A673 (cell line): ENCODE measurements around the gene ITGA1. TPM values are rescaled to one million over a fixed set of nuclear protein-coding genes. Genes with fewer than 3 reads are reported as not detected.

ENCODE experiments used
- BruUV-seq: library from RNA; stranded (reverse); fragments of 400-500 nt; replicated peaks from 2 replicates; lab custom pipeline; 2021; lab: Mats Ljungman, UMichigan
- CTCF ChIA-PET: fragments of 300-600 bp; sonication (Branson Sonifier 250); formaldehyde crosslinking; loops from one replicate; lab custom pipeline; 2022; ENCODE audit warnings: antibody characterized with exemption; lab: Charles Lee
- POLR2A ChIA-PET: fragments of 300-600 bp; sonication (Branson Sonifier 250); formaldehyde crosslinking; loops from one replicate; lab custom pipeline; 2022; ENCODE audit warnings: antibody characterized with exemption; ENCODE audit not compliant: low non-redundant PET; lab: Charles Lee
- DNase-seq: peaks from one replicate; pipeline ENCODE4 v3.0.0-alpha.2; 2015; ENCODE audit warnings: low spot score
- H3K27ac ChIP-seq: fragments of 200-600 bp; sonication (generic); 2 replicates; pipeline ENCODE4 v1.5.1; 2016; ENCODE audit warnings: mixed run types, low read depth, mild to moderate bottlenecking, mixed read lengths, antibody characterized with exemption, low read length; ENCODE audit not compliant: poor library complexity, severe bottlenecking
- H3K27me3 ChIP-seq: fragments of 200-600 bp; sonication (generic); replicated peaks from 2 replicates; pipeline ENCODE4 v1.6.1; 2017; ENCODE audit warnings: mixed run types, low read depth, mild to moderate bottlenecking, mixed read lengths, antibody characterized with exemption, low read length; ENCODE audit not compliant: insufficient read depth, poor library complexity
- H3K36me3 ChIP-seq: fragments of 200-600 bp; sonication (generic); 2 replicates; pipeline ENCODE4 v1.6.1; 2016; ENCODE audit warnings: mixed run types, mild to moderate bottlenecking, mixed read lengths, antibody characterized with exemption, low read length; ENCODE audit not compliant: insufficient read depth, poor library complexity, severe bottlenecking
- H3K4me1 ChIP-seq: fragments of 200-600 bp; sonication (generic); 2 replicates; pipeline ENCODE4 v1.6.1; 2017; ENCODE audit warnings: mixed run types, mild to moderate bottlenecking, mixed read lengths, antibody characterized with exemption, low read length; ENCODE audit not compliant: insufficient read depth, poor library complexity, severe bottlenecking
- H3K4me3 ChIP-seq: fragments of 200-600 bp; sonication (generic); 2 replicates; pipeline ENCODE4 v1.5.1; 2016; ENCODE audit warnings: low read depth, mixed run types, mild to moderate bottlenecking, mixed read lengths, low read length; ENCODE audit not compliant: poor library complexity, severe bottlenecking
- H3K9me3 ChIP-seq: fragments of 200-600 bp; sonication (generic); 2 replicates; pipeline ENCODE4 v1.6.1; 2016; ENCODE audit warnings: mixed run types, low read depth, mild to moderate bottlenecking, mixed read lengths, antibody characterized with exemption, low read length; ENCODE audit not compliant: poor library complexity, severe bottlenecking
- EZH2 ChIP-seq: fragments of 200-600 bp; sonication (generic); IDR thresholded peaks from 2 replicates; pipeline ENCODE4 v1.6.1; 2017; ENCODE audit warnings: borderline replicate concordance, low read depth, mild to moderate bottlenecking, mixed read lengths, antibody characterized with exemption, low read length; ENCODE audit not compliant: poor library complexity, severe bottlenecking
- intact Hi-C: fragments of 100-400 bp; cut with micrococcal nuclease; formaldehyde crosslinking; loops from one replicate; pipeline ENCODE4 v1.10.0; 2022; ENCODE audit not compliant: unreplicated experiment
- total RNA-seq: library from RNA; stranded (reverse); gene quantifications from 2 replicates; pipeline ENCODE4 v1.2.3, GENCODE V29; 2021
- TF ChIP-seq, protein P1 (sequence below): fragments of 300-800, 200-600 bp; sonication (generic); conservative IDR thresholded peaks from 2 replicates; pipeline ENCODE4 v1.5.1; 2017; ENCODE audit warnings: low read depth, mild to moderate bottlenecking, antibody characterized with exemption, low read length, moderate library complexity, mixed read lengths

The ITGA1 gene
- total RNA-seq, 1 experiment from 2014 or later = 8.1 TPM

- TF ChIP-seq, protein P1, sequence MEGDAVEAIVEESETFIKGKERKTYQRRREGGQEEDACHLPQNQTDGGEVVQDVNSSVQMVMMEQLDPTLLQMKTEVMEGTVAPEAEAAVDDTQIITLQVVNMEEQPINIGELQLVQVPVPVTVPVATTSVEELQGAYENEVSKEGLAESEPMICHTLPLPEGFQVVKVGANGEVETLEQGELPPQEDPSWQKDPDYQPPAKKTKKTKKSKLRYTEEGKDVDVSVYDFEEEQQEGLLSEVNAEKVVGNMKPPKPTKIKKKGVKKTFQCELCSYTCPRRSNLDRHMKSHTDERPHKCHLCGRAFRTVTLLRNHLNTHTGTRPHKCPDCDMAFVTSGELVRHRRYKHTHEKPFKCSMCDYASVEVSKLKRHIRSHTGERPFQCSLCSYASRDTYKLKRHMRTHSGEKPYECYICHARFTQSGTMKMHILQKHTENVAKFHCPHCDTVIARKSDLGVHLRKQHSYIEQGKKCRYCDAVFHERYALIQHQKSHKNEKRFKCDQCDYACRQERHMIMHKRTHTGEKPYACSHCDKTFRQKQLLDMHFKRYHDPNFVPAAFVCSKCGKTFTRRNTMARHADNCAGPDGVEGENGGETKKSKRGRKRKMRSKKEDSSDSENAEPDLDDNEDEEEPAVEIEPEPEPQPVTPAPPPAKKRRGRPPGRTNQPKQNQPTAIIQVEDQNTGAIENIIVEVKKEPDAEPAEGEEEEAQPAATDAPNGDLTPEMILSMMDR = no peak
- TF ChIP-seq EZH2 = no peak
- H3K4me3 ChIP-seq = peak overlapping the region; percentile 30
- no TSS peak for BruUV-seq
- no peaks in the 10 kb centered on the region for H3K27me3 ChIP-seq
- no peak overlapping the region for H3K27ac ChIP-seq
- intact Hi-C loops = loop anchor here (10.0 kb wide), 1 partner anchor 1280 kb away; no protein-coding TSS in a partner anchor
- DNase-seq = no peak
- ChIA-PET CTCF (no interaction called here), POLR2A (no interaction called here)
- H3K4me1 ChIP-seq = peaks cover 15% of the 10 kb centered on the region
- no peaks in the 10 kb centered on the region for H3K36me3 ChIP-seq
- no peaks in the 10 kb centered on the region for H3K9me3 ChIP-seq
These were observed 157.3 kb downstream of the ITGA1 start for GRCh38 chr5:52945040-52945439.

DNA sequence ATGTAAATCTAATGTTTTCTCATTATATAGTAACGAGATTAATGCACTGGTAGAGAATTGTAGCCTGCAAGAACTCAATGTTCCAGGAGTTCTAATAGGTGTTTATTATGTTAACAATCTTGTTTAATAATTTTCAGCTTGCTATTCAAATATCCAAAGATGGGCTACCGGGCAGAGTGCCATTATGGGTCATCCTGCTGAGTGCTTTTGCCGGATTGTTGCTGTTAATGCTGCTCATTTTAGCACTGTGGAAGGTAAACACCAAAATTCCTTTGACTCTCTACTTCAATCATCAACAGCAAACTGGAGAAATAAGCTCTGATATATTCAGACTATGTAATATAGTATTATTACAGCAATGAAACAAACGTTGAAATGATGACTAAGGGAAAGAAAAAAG lies 159.5 kb downstream of the ITGA1 start:
- BruUV-seq = no TSS peak
- Histone ChIP-seq H3K27me3 (no peaks in the 10 kb centered on the region), H3K4me1 (peaks cover 15% of the 10 kb centered on the region), H3K9me3 (no peaks in the 10 kb centered on the region), H3K27ac (no peak overlapping the region), H3K36me3 (no peaks in the 10 kb centered on the region), H3K4me3 (no peak overlapping the region)
- ChIA-PET POLR2A (no interaction called here), CTCF (no interaction called here)
- no peak for DNase-seq
- intact Hi-C loops = loop anchor here (10.0 kb wide), 1 partner anchor 1278 kb away; no protein-coding TSS in a partner anchor
- TF ChIP-seq, protein P1 = no peak
- TF ChIP-seq EZH2 = no peak

- TF ChIP-seq EZH2 = no peak
- TF ChIP-seq, protein P1 = no peak
These were observed 160.1 kb downstream of the ITGA1 start for GRCh38 chr5:52947851-52948250.

More at GRCh38 chr5:52947851-52948250, 160.1 kb downstream of the ITGA1 start:
- ChIA-PET POLR2A (no interaction called here), CTCF (interaction anchor here (0.6 to 1.7 kb wide), 8 partner anchors 90 to 168 kb away, joined by 3 to 8 read pairs (median 4); partner anchors contain the start of gene MOCS2)
- intact Hi-C loops = loop anchor here (1.0 to 10.0 kb wide), 2 partner anchors 148 to 1277 kb away; no protein-coding TSS in a partner anchor
- H3K4me3 ChIP-seq = no peak overlapping the region
- peaks cover 15% of the 10 kb centered on the region for H3K4me1 ChIP-seq
- no peak overlapping the region for H3K27ac ChIP-seq
- no peaks in the 10 kb centered on the region for H3K9me3 ChIP-seq
- no peaks in the 10 kb centered on the region for H3K36me3 ChIP-seq
- DNase-seq = no peak
- H3K27me3 ChIP-seq = no peaks in the 10 kb centered on the region
- BruUV-seq = no TSS peak
